ENCODE results near the gene LMF2. TPM values are rescaled to one million over a fixed set of nuclear protein-coding genes. Genes with fewer than 3 reads are reported as not detected.

The LMF2 gene, protein sequence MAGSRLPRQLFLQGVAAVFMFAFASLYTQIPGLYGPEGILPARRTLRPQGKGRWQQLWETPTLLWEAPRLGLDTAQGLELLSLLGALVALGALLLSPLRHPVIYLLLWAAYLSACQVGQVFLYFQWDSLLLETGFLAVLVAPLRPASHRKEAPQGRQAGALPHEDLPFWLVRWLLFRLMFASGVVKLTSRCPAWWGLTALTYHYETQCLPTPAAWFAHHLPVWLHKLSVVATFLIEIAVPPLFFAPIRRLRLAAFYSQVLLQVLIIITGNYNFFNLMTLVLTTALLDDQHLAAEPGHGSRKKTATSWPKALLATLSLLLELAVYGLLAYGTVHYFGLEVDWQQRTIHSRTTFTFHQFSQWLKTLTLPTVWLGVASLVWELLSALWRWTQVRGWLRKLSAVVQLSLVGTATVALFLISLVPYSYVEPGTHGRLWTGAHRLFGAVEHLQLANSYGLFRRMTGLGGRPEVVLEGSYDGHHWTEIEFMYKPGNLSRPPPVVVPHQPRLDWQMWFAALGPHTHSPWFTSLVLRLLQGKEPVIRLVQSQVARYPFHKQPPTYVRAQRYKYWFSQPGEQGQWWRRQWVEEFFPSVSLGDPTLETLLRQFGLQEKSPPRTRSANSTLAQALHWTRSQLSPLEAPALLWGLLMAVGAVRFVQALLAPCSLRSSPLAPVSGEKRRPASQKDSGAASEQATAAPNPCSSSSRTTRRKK
- total RNA-seq, result 40.6 and 46.5 TPM in 2 replicates

DNA sequence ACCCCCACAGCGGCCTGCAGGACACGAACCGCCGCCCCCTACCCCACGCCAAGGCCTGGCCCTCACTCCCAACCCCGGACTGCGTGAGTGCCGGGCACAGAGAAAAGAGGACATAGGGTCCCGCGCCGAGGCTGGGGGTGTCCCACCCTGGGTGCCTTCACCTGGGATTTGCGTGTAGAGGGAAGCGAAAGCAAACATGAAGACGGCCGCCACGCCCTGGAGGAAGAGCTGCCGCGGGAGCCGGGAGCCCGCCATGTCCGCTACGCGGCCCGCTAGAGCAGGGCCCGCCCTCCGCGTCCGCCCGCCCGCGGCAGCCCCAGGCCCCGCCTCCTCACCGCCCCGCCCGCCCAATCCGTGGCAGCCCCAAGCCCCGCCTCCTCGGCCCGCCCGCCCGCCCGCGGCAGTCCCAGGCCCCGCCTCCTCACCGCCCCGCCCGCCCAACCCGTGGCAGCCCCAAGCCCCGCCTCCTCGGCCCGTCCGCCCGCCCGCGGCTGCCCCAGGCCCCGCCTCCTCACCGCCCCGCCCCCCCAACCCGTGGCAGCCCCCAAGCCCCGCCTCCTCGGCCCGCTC lies at the start of gene LMF2:
Gene LMF2 (minus strand): TSS at position 282 of the 570 bp plus-strand sequence. CDS start 27 bp downstream, at position 255.

DNA sequence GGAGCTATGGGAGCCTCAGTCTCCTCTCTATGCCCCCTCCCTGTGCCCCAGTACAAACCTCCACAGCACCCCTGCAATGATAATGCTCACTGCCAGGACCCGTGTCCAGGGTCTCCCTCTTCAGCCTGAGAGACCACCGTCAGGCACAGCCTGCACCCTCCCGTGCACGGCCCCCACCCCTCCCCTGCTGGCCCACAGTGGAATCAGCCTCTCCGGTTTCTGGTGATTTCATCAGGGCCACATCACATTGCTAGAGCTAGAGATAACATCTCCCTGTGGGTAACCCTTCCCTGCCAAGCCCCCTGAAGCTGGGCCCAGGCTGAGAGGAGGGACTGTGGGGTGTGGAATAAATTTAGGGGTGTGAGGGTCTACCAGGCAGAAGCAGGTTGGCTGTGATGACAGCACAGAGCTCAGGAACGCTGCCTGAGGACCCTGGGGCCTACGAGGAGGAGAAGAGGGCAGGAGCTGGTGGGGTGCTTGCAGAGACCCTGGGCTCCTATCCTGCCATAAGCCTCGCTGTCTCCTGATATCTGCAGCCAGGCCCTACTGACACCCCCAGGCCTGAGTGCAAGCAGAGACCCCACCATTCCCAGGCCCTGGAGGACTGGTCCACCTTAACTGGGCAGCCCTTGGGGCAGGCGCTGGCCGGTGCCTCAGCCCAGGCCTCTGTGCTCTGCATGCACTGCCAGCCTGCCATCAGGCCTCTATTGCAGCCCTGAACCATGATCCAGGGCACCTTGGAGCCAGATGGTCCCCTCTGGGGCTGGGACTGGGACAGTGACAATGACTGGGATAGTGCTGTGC lies 38.2 kb upstream of the LMF2 start, which contains the start of gene KLHDC7B:
Gene KLHDC7B (plus strand): TSS at position 378 of the 804 bp plus-strand sequence. CDS start 345 bp downstream, at position 723.

DNA sequence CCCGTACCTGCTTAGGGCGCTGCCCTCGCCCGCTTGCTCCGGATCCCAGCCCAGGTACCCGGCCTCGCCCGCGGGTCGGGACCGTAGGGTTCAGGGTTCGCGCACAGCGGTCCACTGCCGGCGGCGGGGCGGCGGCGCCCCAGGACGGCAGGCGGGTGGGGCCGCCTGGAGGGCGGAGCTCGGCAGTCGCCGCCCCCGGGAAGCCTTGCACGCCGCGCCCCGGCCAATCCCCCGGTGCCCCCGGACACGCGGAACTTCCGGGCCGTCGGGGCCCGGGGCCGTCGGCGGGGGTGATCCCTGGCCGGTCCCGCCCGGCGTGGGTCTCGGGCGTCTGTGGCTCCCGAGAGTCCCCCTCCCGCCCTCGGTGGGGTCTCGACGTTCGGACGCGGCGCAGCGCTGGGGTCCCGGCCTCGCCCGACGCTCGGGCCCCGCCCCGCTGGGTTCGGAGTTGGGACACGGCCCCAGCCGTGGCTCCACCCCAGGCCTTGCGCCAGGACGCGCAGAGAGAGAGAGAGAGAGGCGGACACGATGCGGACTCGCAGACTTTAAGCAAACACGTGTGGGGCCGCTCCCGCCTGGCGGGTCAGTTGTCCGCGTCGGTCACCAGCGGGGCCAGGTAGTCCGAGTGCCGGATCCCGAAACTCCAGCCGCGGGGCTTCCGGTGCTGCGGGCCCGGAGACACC lies 22.5 kb upstream of the LMF2 start, which contains the start of gene TYMP:
Gene TYMP (minus strand): TSS at position 116 of the 683 bp plus-strand sequence. CDS start 303 bp downstream, outside the sequence.

DNA sequence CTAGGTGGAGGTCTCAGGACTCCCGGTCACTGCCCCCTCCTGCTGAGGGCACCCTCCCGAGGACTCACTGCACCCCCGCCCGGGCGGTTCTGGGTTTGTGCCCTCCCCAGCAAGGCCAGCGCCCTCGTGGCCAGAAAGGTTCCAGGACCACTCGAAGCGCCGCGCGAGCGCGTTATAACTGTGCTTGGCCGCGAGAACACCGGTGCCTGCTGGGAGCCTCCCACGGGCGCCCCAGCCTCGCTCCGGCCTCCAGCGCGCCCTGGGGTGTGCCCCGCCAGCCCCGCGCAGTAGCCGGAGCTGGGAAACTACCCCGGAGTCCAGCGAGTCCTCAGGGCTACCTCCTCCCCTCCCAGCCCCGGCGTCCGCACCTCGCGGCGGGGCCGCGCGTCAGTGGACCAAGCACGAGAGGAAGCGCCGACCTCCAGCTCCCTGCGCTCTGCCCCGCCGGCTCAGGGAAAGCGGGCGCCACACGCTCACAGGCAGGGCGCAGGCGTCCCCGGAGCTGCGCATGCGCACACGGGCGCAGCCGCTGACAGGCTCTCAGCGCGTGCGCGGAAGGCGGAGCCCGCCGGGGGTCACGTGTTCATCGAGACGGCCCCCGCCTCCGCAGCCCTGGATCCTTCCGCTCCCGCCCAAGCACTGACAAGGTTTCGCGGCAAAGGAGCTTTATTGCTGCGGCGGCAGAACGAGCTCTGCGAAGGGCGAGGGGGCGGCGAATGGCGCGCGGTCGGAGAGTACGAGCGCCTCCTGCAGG lies 17.8 kb upstream of the LMF2 start, which contains the start of gene SCO2:
Gene SCO2 (minus strand): TSS at position 495 of the 754 bp plus-strand sequence. CDS start 1,187 bp downstream, outside the sequence.

DNA sequence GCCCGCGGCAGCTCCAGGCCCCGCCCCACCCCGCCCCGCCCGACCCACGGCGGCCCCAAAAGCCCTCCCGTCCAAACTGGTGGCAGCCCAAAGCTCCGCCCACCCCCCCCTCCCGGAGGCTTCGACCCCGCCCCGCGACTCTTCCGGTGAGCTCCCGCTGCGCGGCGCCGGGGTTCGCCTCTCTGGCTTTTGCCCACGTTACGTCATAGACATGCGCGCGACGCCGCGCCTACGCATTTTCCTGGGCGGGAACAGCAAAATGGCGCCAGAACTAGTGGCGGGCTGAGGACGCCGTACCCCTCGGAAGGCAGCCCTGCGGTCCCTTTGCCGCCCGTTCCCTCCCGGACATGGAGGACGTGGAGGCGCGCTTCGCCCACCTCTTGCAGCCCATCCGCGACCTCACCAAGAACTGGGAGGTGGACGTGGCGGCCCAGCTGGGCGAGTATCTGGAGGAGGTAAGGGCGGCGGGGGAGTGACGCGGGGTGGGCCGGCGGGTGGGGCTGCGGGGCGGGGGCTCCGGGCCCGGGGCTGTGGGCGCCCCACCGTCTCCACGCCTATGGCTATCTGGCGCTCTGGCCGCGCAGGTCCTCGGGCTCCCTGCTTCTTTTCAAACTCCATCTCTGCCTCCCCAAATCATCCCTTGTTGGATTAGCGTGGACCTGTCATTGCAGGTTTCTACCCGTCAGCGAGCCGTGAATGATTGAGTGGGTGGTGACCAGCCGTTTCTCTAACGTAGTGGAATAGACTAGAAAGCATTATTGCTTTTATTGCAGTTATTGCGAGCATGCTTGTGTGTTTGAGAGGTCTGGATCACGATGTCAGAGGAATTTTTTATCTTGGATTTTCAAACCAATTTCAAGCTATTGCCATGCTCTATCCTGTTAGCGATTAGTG lies 736 bp upstream of the LMF2 start, which contains the start of gene NCAPH2:
Gene NCAPH2 (plus strand): TSS at position 234 of the 894 bp plus-strand sequence. CDS start 114 bp downstream, at position 348.

DNA sequence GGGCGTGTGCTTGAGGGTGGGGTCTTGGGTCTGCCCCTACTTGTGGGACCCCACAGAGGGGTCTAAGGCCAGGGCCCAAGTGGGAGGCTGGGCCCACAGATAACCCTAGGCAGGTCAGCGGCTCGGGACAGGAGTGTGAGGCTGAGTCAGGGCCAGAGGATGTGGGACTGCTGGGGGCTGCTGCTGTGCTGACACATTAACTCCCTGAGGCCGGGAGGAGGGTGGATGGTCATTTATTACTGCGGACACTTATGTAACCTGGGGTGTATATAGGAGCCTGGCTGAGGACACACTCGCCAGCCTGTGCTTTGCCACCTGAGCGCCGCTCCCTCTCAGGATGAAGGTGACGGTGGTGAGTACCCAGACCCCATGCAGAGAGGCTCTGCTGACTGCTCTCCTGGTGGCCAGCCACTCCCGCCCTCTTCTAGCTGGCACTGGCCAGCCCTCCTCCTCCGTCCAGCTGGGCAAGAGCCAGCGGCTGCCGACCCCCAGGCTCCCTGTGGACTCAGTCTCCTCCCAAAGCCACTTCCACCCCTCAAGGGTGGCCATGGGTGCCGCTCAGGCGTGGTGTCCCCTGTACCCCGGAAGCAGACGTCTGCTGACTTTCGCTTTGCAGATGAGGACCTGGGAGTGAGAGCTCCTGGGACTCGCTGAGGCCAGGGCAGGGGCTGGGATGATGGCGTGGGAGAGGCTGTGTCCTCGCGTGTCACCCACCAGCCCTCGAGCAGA lies 20.8 kb downstream of the LMF2 start, which contains the start of gene MIOX:
Gene MIOX (plus strand): TSS at position 299 of the 729 bp plus-strand sequence. CDS start 39 bp downstream, at position 338.

DNA sequence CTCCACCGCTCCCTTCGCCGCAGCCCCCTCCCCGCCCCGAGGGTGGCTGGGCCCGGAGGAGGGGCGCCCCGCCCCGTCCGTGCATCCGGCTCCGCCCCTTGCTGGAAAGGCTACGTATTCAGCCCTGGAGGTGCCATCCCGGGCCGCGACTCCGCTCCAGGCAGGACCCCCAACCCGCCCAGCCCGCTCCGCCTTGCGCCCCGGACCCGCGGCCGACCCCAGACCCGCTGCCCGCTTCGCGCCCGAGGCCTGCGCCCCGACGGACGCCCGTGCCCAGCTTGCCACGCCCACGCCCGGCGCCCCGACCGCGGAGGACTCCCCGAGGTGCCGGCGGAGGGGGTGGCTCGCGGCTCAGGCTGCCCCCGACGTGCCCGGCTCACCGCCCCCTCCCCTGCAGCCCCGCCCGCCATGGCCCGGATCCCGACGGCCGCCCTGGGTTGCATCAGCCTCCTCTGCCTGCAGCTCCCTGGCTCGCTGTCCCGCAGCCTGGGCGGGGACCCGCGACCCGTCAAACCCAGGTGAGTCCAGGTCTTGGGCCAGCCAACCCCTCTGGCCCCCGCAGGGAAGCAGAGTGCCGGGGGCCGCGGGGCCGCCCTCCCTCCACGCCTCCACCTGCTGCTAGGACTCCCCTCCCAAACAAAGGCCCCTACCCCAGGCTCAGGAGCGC lies 25.9 kb downstream of the LMF2 start, which contains the start of gene ADM2:
Gene ADM2 (plus strand): TSS at position 104 of the 667 bp plus-strand sequence. CDS start 305 bp downstream, at position 409.

DNA sequence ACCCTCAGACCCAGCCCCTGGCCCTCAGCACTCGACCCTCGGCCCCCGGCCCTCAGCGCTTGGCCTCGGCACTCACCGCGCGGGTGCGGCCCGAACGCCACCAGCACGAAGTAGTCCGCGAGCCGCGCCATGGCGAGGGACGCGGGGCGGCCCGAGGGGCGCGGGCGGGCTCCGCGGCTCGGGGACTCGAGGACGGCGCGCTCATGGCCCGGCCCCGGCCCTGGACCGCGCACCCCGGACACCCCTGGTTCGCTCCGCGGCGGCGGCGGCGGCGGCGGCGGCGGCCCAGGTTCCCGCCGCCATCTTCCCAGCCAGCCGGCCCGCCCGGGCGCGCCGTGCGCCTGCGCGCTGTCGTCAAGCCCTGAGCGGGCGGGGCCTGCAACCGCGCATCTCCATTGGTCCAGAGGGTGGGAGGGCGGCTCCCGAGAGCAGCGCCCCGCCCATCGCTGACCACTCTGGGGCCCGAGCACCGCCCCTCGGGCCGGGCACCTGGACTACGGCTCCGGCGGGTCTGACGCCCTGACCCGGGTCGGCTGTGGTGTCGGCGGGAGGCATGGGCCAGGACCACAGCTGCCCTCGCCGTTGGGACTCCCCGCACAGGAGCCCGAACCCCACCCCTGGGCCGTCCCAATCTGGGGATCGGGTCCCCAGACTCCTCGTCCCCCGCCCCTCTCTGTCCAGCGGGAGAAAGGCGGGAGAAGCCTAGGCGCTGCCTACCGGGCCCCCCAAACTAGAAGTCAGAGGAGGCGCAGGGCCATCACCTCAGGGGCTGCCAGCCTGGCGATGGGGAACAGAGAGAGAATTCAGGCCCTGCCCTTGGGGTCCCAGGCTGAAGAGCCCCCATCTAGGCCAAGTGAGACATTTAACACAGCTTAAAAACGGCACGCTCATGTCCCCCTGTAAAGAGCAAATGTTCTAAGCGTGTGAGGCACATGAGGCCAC lies 32.5 kb downstream of the LMF2 start, which contains the start of gene SBF1:
Gene SBF1 (minus strand): TSS at position 326 of the 942 bp plus-strand sequence. CDS start 195 bp downstream, at position 131.

Other genes with a start within 250 kb of the LMF2 start
- 26.3 and 32.1 TPM in 2 replicates for gene MAPK12, start 246.0 kb downstream of the LMF2 start, total RNA-seq
- gene MAPK11, start 237.3 kb downstream of the LMF2 start, total RNA-seq, result 5.2 and 5.3 TPM in 2 replicates
- gene PLXNB2, start 200.1 kb downstream of the LMF2 start, total RNA-seq, result 179 and 192 TPM in 2 replicates
- gene DENND6B, start 180.7 kb downstream of the LMF2 start, total RNA-seq, result 3.7 and 4.4 TPM in 2 replicates
- 25.7 and 36.8 TPM in 2 replicates for gene PPP6R2, start 164.4 kb downstream of the LMF2 start, total RNA-seq
- 46.3 and 52.2 TPM in 2 replicates for gene SBF1, start 32.7 kb downstream of the LMF2 start, total RNA-seq
- 3.0 and 4.4 TPM in 2 replicates for gene ADM2, start 26.2 kb downstream of the LMF2 start, total RNA-seq
- not detected in 2 replicates for gene MIOX, start 20.8 kb downstream of the LMF2 start, total RNA-seq
- 23.5 and 26.5 TPM in 2 replicates for gene NCAPH2, start 522 bp upstream of the LMF2 start, total RNA-seq
- 2.5 TPM in 2 replicates for gene SCO2, start 17.9 kb upstream of the LMF2 start, total RNA-seq
- 50.7 and 69.0 TPM in 2 replicates for gene TYMP, start 22.3 kb upstream of the LMF2 start, total RNA-seq
- gene KLHDC7B, start 38.2 kb upstream of the LMF2 start, total RNA-seq, result 0.11 and 0.13 TPM in 2 replicates
- not detected in 2 replicates for gene SYCE3, start 55.2 kb upstream of the LMF2 start, total RNA-seq
- gene CPT1B, start 70.7 kb upstream of the LMF2 start, total RNA-seq, result 2.4 TPM in 2 replicates
- gene CHKB, start 75.1 kb upstream of the LMF2 start, total RNA-seq, result 21.5 and 26.7 TPM in 2 replicates
- 0.86 and 1.0 TPM in 2 replicates for gene MAPK8IP2, start 93.1 kb upstream of the LMF2 start, total RNA-seq
- 28.0 and 30.6 TPM in 2 replicates for gene ARSA, start 120.5 kb upstream of the LMF2 start, total RNA-seq
- 0.39 and 0.54 TPM in 2 replicates for gene SHANK3, start 165.1 kb upstream of the LMF2 start, total RNA-seq
- not detected in 2 replicates for gene ACR, start 230.5 kb upstream of the LMF2 start, total RNA-seq